GM18873 (cell line): ENCODE data around the gene CAMK1D.
"Not testable (repeated sequence)": the region's sequence is repeated elsewhere in the genome, so short reads cannot be mapped to it uniquely, and the experiment has no call there.

Experiments
- ATAC-seq: cut with Tn5 transposase; IDR thresholded peaks from one replicate; pipeline ENCODE4 v1.9.1; 2021; ENCODE audit warnings: mild to moderate bottlenecking, moderate library complexity, moderate number of reproducible peaks; ENCODE audit not compliant: unreplicated experiment, low FRiP score

The CAMK1D gene

DNA sequence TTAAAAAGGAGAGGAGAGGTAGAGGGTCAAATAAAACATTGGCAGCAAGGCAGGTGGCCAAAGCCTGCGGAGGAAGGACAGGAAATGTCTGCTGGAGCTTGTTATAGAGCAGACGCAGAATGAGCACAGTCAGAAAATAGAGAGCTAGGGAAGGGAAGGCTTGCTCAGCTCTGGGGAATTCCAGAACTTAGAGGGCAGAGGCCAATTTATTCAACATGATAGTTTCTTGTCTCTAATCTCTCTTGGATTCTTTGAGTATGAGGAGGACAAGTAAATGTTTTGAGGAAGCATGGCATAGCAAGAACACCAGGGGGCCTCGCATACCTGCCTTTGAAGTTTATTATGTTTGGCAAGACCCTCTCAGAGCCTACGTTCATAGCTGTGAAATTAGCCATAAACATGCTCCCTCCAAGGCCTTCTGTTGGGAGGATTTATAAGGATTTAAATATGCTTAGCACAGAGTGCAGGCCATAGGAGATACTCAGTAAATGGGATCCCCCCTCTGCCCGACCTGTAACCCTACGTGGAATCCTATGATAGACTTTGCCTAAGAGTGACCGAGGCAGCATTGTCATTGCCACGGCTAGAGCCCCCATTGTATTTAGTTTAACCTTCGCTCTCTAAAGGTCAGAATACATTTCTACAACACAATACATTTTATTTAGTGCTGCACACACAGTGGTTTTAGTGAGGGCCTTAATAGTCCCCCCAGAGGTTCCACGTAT, 358.3 kb downstream of the CAMK1D start:
- ATAC-seq = no peak

DNA sequence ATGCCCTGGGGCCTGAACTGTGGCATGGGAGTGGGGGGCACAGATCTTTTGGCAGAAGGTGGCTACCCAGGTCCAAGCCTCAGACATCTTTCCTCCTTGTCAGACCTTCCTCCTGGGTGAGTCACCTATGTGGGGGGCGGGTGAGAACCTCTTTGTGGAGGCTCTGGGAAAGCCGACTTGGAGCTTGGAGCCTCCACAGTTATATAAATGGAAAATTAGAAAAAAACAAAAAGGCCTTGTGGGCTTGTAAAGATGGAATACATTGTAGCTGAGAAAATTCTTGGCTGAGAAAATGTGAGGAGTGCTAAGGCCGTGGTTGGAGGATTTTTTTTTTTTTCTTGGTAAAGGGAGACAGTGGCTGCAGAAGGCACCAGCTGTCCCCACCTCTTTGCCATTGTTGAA, 359.7 kb downstream of the CAMK1D start:
- no peak for ATAC-seq

DNA sequence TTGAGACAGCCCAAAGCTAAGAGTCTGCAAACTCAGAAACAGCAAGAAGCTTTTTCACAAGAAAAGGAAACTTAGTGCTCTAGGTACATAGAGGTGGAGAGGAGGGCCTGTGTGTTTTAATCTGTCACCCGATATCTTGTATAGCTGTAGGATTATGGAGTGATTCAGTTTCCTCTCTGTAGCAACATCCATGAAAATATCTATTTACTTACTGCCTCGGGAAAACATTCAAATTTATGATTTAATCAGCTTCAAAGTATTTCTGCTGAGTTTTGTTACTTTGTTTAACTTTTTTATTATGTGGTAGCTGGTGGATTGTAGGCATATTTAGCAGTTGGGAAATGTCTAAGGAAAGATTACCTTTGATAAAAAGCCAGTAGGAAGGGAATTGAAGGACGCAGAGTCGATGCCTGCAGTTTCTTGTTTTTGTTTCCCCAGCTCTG, 360.2 kb downstream of the CAMK1D start:
- no peak for ATAC-seq

DNA sequence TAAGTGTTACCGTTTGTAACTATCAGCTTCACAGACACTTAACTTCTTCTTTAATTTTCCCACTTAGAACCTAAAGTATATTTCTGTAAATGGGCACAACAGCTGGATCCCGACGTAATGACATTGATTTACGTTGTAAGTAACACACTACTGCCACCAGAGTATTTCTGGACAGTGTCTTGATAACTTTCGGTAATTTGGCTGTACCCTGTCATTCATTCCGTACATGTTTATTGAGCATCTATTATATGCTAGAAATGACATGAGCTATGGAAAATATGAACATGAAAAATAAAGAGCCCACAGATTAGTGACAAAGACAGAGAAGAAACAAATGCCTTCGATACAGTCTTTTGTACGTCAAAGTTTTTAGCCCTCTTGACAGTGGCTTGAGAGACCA, 360.8 kb downstream of the CAMK1D start:
- ATAC-seq = no peak

DNA sequence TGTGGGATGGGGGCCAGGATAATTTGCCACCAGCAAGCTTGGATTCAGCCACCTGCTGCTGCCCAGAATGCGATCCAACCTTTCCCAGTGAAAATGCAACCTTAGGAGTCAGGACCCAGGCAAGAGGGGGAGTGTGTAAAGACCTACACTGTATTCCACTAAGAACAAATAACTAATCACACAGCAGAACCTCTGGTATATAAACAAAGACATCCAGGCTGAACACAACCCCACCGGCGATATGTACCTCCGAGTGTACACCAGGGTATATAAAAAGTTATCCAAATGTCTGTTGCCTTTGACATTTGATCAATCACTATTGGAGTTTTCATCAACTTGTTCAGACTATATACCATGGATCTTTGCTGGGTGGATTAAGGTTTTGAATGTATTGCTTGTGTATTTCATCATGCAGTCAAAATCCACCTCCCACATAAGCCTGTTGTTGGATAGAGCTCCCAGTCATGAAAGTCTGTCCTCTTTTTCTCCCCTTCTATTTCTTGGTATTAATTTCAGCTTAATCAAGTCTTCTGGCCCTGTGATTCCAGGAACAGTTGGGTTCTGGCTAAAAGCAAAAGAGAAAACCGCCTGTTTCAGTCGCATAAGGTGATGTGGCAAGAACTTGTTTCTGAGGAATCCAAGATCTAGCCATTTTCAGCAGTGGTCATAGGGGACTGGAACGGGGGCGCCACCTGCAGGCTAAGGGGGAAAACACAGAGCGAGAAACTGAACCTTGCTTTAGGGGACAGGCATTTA, 361.4 kb downstream of the CAMK1D start:
- ATAC-seq = no peak

DNA sequence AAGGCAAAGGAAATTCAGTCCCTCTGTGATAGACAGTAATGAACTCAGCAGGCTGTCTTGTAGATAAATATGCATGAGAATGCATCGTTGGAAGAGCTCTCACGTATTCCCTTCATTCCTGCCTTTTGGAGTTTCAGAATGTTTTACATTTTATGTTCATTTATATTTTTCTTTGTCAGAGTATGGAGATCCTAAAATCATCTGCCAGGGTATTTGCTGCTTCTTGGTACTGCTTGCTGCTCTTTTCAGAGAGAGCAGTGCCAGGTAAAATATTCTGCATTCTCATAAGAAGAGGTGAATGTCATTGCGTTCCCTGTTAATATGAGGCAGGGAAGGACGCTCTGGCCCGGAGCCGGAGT, 362.0 kb downstream of the CAMK1D start:
- ATAC-seq = no peak

DNA sequence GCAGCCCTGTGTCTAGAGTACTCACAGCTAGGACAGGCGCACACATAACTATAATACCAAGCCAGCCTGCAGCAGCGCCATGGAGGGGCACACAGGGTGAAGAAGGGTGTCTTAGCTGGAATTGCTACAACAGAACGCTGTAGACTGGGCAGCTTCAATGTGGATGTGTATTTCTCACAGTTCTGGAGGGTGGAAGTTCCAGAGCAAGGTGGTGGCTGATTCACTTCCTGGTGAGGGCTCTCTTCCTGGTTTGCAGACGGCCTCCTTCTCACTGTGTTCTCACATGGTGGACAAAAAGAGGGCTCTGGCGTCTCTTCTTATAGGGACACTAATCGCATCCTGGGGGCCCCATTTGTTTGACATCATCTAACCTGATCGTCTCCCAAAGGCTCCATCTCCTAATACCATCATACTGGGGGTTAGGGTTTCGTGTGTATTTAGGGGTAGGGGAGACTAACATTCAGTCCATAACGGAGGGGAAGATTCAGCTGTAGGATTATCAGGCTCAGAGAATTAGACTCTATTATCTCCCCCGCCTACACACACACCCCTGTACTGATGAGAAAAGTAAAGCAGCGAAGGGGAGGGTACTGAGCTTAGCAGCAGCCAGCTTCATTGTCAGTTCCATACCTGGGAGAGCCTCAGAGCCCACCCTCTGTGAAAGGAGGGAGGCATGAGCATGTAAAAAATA, 363.1 kb downstream of the CAMK1D start:
- ATAC-seq = no peak

DNA sequence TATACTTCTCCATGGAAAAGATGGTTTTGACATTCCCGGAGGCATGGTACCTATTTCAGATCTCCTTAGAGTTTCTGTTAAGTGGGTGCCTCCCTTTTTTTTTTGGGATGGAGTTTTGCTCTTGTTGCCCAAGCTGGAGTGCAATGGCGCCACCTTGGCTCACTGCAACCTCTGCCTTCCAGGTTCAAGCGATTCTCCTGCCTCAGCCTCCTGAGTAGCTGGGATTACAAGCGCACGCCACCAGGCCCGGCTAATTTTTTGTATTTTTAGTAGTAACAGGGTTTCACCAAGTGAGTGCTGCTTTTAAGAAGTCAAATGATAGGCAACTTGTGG, 363.6 kb downstream of the CAMK1D start:
- not testable (repeated sequence) for ATAC-seq

DNA sequence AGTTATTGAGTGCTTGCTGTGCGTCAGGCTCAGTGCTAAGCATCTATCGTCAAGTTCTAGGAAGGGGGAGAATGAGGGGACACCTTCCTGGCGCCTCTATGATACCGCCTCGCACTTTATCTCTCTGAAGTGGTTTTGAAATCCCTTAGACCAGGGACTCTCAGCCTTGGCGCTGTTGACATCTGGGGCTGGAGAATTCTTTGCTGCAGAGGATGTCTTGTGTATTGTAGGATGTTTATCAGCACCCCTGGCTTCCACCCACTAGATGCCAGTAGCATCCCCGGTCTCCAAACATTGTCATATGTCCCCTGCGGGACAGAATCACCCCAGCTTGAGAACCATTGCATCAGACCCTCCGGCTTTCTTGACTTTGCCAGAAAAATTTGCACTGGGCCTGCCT, 366.7 kb downstream of the CAMK1D start:
- no peak for ATAC-seq

DNA sequence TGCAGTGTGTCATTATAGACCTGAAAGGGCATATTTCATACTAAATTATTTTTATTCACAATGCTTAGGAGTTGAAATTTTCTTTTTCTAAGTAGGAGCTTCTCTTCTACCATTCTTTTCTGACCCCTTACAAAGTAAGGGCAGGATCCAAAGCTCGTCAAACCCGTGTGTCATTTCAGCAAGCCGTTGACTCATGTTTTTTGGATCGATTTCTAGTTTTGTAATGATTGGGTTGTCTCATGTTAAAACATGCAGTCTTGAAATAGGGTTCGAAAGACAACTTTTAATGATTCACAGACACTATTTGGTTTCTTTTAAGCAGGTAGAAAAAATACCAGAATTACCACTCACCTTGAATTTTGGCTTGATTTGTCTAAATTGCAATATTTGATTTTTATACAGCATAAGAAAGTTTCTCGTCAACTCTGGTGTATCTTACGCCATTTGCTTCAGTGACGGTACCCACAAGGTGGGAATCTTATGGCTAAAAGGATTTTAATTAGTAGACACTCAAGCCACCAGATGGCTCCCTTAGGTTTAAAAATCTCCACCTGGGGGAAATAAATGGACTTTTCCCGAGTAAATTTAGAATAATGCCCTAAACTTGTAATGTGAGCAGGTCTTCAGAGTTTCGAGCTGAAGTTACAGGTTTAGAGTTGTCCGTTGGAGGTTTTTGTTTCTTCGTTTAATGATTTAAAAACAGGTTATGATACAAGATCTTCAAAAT, 368.8 kb downstream of the CAMK1D start:
- ATAC-seq = no peak

DNA sequence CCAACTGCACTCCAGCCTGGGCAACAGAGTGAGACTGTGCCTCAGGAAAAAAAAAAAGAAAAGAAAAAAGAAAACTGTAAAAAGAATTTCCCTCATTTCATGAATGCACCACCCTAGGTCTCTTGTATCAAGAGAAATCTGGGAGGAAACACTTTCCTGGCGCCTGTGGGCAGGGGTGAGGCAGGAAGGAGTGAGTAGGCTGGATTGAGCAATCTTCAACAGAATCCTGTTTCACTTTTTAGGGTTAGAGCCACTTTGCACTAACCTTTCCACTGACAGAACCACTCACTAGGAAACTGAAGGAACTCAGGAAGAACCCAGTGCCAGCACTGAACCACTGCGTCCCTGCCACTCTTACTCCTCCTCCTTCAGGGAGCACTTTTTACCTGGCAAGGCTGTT, 370.0 kb downstream of the CAMK1D start:
- no peak for ATAC-seq

DNA sequence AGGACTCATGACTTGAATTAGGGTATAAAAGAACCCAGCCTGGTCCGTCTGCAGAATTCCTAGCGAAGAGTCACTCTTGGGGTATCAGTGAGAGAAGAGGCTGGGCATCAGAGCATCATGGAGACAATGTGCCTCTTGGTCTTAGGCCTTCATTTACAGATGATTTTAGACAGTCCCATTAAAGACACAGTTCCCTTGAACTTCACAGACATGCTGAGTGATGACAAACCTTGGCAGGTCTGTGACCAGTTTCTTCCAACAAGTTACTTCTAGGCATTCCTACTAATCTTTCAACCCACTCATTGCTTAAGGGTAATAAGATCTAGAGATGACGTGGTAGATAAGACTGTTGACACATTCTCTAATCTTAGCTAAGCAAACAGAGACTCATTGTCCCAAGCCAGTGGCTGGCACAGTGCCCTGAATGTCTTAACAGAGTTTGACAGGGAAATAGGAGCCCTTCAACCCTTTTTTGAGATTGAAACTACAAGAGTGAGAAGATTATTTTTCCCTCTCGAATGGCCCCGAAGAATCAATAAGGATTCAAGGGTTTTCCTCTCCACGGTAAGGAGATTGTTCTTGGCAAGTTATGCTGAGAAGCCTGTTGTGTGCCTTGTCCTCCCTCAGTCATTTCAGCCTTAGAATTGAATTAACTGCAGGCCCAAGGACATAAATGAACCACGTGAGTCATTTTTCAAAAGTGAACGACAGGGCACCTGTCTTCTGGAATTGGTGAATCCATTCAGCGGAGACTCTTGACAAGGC, 371.1 kb downstream of the CAMK1D start:
- ATAC-seq = no peak

DNA sequence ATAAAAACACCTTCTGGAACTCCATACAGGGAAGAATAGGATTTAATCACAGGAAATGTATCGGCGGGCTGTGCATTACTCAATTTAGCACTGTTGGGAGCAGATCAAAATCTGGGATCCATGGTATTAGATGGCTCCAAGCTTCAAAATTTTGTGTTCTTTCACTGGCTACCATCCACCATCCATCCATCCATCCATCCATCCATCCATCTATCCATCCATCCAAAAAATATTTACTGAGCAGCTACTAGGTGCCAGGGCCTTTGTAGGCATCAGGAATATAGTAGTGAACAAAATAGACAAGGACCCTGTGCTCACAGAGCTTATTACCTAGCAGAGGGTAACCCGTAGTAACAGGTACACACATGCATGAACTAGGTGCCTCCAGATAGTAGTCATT, 372.0 kb downstream of the CAMK1D start:
- ATAC-seq = no peak

DNA sequence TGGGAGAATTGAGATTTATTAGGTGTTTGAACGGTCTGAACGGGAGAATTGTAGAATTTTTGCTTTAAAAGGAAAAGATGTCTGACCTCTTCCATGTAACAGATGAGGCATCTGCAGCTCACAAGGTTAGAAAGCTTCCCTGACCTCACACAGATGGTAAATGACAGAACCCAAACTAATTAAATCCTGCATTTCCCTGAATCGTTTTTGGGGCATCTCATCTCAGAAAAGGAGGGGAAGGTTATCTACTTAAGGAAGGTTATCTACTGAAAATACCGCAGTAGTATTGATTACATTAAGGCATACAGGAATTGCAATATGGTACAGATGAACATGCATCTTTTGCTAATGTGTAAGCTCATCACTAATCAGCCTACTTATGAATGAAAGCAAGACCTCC, 373.9 kb downstream of the CAMK1D start:
- no peak for ATAC-seq

DNA sequence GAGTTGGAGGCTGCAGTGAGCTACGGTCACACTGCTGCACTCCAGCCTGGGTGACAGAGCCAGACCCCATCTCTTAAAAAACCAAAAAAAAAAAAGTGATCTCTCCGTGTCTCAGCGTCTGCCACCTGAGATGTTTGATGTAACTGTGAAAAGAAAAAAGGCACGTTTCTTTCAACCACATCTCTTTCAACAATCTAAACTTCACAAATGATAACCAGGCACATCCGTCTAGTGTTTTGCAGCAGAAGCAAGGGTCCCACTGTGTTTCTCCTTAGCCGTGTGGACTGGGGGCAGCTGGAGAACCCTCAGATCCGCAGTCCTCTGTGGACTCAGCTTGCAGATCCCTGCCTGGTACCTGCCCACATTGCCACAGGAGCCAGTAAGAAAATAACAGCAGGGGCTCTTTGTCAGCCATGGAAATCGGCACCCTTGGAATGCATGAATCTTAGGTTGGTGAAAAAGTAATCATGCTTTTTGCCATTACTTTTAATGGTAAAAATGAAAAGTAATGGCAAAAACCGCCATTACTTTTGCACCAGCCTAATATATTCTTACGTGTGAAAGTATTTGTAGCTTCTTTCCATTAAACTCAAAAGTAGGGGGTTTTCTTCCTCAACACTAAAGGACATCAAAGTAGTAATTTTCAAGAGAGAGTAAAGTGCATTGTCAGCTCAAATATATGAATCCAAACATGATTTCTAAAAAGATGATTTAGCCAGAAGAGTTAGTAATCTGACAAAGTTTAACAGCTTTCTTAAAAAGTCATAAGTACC, 375.6 kb downstream of the CAMK1D start:
- no peak for ATAC-seq

DNA sequence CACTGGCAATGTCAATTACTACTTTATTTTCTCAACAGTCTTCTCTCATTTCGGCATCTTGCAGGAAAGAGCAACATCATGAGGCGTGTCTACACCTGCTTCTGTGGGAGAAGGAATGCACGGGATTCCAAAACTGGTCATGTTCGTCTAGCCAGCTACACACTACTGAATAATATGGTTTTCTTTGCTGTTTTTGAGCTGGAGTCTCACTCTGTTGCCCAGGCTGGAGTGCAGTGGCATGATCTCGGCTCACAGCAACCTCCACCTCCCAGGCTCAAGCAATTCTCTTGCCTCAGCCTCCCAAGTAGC, 376.2 kb downstream of the CAMK1D start:
- not testable (repeated sequence) for ATAC-seq

DNA sequence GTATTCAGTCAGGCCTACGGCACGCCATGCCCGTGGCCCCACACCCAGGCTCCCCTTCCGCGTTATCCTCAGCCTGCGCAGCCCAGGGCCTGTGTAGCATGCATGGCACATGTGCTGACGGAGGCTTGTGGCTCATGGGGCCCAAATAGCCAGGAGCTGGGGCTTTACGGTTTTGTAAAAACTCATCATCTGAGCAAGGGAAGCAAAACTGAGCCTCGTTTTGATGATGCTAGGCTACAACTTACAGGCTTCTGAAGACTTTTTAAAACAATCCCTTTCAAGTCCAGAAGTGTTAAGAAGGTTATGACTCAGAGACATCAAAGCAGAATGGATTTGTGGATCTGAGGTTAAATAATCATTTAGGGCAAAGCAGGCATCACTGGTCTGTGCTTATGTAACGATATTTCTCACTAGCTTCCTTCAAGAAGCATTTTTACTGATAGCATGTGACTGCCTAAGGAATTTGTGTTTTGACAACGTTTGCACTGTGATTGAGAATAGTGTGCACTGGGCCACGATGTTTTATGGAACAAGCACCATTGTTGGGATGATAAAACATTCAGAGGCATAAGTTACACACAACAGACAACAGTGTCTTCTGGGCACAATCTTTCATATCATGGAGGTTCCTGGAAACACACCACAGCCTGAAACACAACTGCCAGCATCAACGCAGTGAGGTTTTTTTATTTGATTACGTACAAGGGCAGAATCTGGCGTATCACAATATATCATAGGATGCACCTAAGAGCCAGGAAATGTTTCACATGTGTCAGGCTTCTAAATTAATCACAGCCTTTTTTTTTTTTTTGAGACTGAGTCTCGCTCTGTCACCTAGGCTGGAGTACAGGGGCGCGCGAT, 377.9 kb downstream of the CAMK1D start:
- no peak for ATAC-seq

DNA sequence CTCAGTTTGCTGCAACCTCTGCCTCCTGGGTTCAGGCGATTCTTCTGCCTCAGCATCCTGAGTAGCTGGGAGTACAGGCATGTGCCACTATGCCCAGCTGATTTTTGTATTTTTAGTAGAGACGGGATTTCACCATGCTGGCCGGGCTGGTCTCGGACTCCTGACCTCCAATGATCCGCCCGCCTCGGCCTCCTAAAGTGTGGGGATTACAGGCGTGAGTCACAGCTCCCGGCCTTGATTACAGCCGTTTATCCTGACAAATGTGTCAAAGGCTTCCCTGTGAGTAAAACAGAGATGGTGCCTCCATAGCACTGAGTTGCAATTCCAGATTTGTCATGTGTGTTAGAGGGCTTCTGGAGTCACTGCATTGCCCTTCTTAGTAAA, 378.5 kb downstream of the CAMK1D start:
- no peak for ATAC-seq

DNA sequence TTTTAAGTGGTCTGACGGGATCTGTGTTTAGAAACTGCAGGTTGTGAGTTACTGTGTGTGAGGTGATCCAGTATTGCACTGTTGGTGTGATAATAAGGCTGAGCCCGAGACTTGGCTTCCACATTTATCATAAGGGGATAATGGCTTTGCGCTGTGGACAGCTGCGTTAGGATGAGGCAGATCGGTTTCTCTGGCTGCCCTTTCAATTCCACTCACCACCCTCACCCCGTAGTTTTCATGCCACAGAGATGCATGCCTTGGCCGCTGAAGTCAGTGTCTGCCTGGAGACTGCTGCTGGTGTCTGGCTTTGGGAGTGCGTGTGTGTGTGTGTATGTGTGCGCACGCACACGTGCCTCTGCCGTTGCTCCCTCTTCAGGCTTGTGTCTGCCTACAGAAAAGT, 379.1 kb downstream of the CAMK1D start:
- no peak for ATAC-seq
